Putamen (tissue), 1 donor: Measurements from ENCODE around the gene CFAP299.
"Not testable (repeated sequence)": the region's sequence is repeated elsewhere in the genome, so short reads cannot be mapped to it uniquely, and the experiment has no call there.

Experiments used
- DNase-seq: peaks from one replicate; pipeline ENCODE4 v3.0.0-alpha.2; 2016; ENCODE audit warnings: low spot score

The CFAP299 gene

GRCh38 chr4:80610199-80610598 is 274.7 kb downstream of the CFAP299 start:
- no peak for DNase-seq

- no peak for DNase-seq
Observed at GRCh38 chr4:80610845-80611677, 275.5 kb downstream of the CFAP299 start.

- no peak for DNase-seq
Observed at GRCh38 chr4:80611678-80611979, 276.1 kb downstream of the CFAP299 start.

- DNase-seq, result no peak
Observed at GRCh38 chr4:80613470-80613869, 277.9 kb downstream of the CFAP299 start.

- DNase-seq, result no peak
Observed at GRCh38 chr4:80614319-80614718, 278.8 kb downstream of the CFAP299 start.

GRCh38 chr4:80615099-80615498 is 279.6 kb downstream of the CFAP299 start:
- DNase-seq, result no peak

- no peak for DNase-seq
Observed at GRCh38 chr4:80619070-80619674, 283.6 kb downstream of the CFAP299 start.

- DNase-seq, result no peak
Observed at GRCh38 chr4:80631861-80632260, 296.3 kb downstream of the CFAP299 start.

- no peak for DNase-seq
Observed at GRCh38 chr4:80637190-80637589, 301.7 kb downstream of the CFAP299 start.

- DNase-seq, result no peak
Observed at GRCh38 chr4:80646061-80646460, 310.5 kb downstream of the CFAP299 start.

GRCh38 chr4:80655662-80656061 is 320.1 kb downstream of the CFAP299 start:
- no peak for DNase-seq

GRCh38 chr4:80670118-80670517 is 334.6 kb downstream of the CFAP299 start:
- DNase-seq, result not testable (repeated sequence)

GRCh38 chr4:80678413-80678812 is 342.9 kb downstream of the CFAP299 start:
- DNase-seq, result no peak

GRCh38 chr4:80680934-80681333 is 345.4 kb downstream of the CFAP299 start:
- no peak for DNase-seq

- no peak for DNase-seq
Observed at GRCh38 chr4:80685214-80685613, 349.7 kb downstream of the CFAP299 start.

GRCh38 chr4:80687736-80688135 is 352.2 kb downstream of the CFAP299 start:
- not testable (repeated sequence) for DNase-seq

GRCh38 chr4:80694171-80694570 is 358.6 kb downstream of the CFAP299 start:
- DNase-seq, result no peak

- no peak for DNase-seq
Observed at GRCh38 chr4:80705311-80705710, 369.8 kb downstream of the CFAP299 start.

- DNase-seq, result no peak
Observed at GRCh38 chr4:80709082-80709869, 373.7 kb downstream of the CFAP299 start.

GRCh38 chr4:80710748-80711451 is 375.4 kb downstream of the CFAP299 start:
- no peak for DNase-seq

GRCh38 chr4:80711956-80712355 is 376.4 kb downstream of the CFAP299 start:
- DNase-seq, result no peak

GRCh38 chr4:80713409-80713808 is 377.9 kb downstream of the CFAP299 start:
- DNase-seq, result no peak
